HG02938 (cell line): ENCODE results near the gene SCAPER.
"Not testable (repeated sequence)": the region's sequence is repeated elsewhere in the genome, so short reads cannot be mapped to it uniquely, and the experiment has no call there.

Source experiments
- ATAC-seq: cut with Tn5 transposase; IDR thresholded peaks from one replicate; pipeline ENCODE4 v1.9.1; 2021; ENCODE audit warnings: mild to moderate bottlenecking, moderate library complexity; ENCODE audit not compliant: unreplicated experiment

The SCAPER gene

GRCh38 chr15:76905855-76906254, 715 bp upstream of the SCAPER start:
- ATAC-seq = no peak

GRCh38 chr15:76904461-76905012, 603 bp downstream of the SCAPER start:
- peak; percentile 25 for ATAC-seq

- ATAC-seq = no peak
Measured at GRCh38 chr15:76903251-76903681, 1.9 kb downstream of the SCAPER start.

GRCh38 chr15:76901965-76902364, 3.2 kb downstream of the SCAPER start:
- no peak for ATAC-seq

GRCh38 chr15:76899931-76900310, 5.2 kb downstream of the SCAPER start:
- not testable (repeated sequence) for ATAC-seq

- not testable (repeated sequence) for ATAC-seq
Measured at GRCh38 chr15:76899176-76899930, 5.8 kb downstream of the SCAPER start.

GRCh38 chr15:76898102-76898501, 7.0 kb downstream of the SCAPER start:
- ATAC-seq = no peak

GRCh38 chr15:76894174-76894573, 11.0 kb downstream of the SCAPER start:
- no peak for ATAC-seq

- not testable (repeated sequence) for ATAC-seq
Measured at GRCh38 chr15:76892836-76893235, 12.3 kb downstream of the SCAPER start.

- ATAC-seq = not testable (repeated sequence)
Measured at GRCh38 chr15:76887280-76888141, 17.6 kb downstream of the SCAPER start.

- ATAC-seq = no peak
Measured at GRCh38 chr15:76885212-76885611, 19.9 kb downstream of the SCAPER start.

- ATAC-seq = no peak
Measured at GRCh38 chr15:76875911-76876310, 29.2 kb downstream of the SCAPER start.

- ATAC-seq = not testable (repeated sequence)
Measured at GRCh38 chr15:76873066-76873465, 32.1 kb downstream of the SCAPER start.

- ATAC-seq = no peak
Measured at GRCh38 chr15:76871930-76872329, 33.2 kb downstream of the SCAPER start.

- no peak for ATAC-seq
Measured at GRCh38 chr15:76868740-76869139, 36.4 kb downstream of the SCAPER start.

- no peak for ATAC-seq
Measured at GRCh38 chr15:76866716-76867321, 38.3 kb downstream of the SCAPER start.

GRCh38 chr15:76866008-76866407, 39.1 kb downstream of the SCAPER start:
- no peak for ATAC-seq

GRCh38 chr15:76865548-76865991, 39.6 kb downstream of the SCAPER start:
- ATAC-seq = no peak

- ATAC-seq = no peak
Measured at GRCh38 chr15:76864586-76864985, 40.6 kb downstream of the SCAPER start.

GRCh38 chr15:76863693-76864092, 41.4 kb downstream of the SCAPER start:
- no peak for ATAC-seq

GRCh38 chr15:76863123-76863522, 42.0 kb downstream of the SCAPER start:
- no peak for ATAC-seq
